ENCODE measurements around the gene MED13L.
"Not testable (repeated sequence)": the region's sequence is repeated elsewhere in the genome, so short reads cannot be mapped to it uniquely, and the experiment has no call there.

The MED13L gene

DNA sequence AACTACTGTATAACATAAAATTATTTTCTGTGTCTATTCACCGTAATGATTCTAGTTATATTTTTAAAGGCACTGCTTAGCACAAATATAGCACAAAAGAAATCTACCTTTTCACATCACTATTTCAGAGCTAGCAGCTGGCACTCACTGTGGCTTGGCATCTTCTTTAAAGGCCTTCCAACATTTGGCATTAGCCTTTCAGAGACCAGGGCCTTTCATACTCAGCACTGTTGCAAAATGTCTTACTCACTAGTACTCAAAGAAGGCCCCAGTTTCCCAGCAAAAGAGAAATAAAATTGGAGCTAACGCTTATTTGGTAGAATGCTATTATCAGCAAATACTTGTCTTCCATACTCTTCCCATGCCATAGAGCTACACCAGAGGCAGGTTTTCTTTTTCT lies 238.4 kb downstream of the MED13L start:
- H3K4me1 ChIP-seq (ENCODE audit: insufficient read depth, poor library complexity, severe bottlenecking), result peaks cover 4% of the 10 kb centered on the region
- H3K27ac ChIP-seq (ENCODE audit: poor library complexity, severe bottlenecking), result no peak overlapping the region
- no peak overlapping the region for H3K4me3 ChIP-seq (ENCODE audit: severe bottlenecking)
- DNase-seq (ENCODE audit: low spot score), result no peak
- H3K27me3 ChIP-seq (ENCODE audit: insufficient read depth, poor library complexity, severe bottlenecking), result no peaks in the 10 kb centered on the region
- TF ChIP-seq, protein P1, sequence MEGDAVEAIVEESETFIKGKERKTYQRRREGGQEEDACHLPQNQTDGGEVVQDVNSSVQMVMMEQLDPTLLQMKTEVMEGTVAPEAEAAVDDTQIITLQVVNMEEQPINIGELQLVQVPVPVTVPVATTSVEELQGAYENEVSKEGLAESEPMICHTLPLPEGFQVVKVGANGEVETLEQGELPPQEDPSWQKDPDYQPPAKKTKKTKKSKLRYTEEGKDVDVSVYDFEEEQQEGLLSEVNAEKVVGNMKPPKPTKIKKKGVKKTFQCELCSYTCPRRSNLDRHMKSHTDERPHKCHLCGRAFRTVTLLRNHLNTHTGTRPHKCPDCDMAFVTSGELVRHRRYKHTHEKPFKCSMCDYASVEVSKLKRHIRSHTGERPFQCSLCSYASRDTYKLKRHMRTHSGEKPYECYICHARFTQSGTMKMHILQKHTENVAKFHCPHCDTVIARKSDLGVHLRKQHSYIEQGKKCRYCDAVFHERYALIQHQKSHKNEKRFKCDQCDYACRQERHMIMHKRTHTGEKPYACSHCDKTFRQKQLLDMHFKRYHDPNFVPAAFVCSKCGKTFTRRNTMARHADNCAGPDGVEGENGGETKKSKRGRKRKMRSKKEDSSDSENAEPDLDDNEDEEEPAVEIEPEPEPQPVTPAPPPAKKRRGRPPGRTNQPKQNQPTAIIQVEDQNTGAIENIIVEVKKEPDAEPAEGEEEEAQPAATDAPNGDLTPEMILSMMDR (IDR thresholded peaks at IDR 0.05; ENCODE audit: poor library complexity, severe bottlenecking), result no peak
- ATAC-seq (ENCODE audit: low read depth), result no peak
- H3K36me3 ChIP-seq (ENCODE audit: low read depth), result no peaks in the 10 kb centered on the region
- H3K9me3 ChIP-seq (ENCODE audit: severe bottlenecking), result no peaks in the 10 kb centered on the region

DNA sequence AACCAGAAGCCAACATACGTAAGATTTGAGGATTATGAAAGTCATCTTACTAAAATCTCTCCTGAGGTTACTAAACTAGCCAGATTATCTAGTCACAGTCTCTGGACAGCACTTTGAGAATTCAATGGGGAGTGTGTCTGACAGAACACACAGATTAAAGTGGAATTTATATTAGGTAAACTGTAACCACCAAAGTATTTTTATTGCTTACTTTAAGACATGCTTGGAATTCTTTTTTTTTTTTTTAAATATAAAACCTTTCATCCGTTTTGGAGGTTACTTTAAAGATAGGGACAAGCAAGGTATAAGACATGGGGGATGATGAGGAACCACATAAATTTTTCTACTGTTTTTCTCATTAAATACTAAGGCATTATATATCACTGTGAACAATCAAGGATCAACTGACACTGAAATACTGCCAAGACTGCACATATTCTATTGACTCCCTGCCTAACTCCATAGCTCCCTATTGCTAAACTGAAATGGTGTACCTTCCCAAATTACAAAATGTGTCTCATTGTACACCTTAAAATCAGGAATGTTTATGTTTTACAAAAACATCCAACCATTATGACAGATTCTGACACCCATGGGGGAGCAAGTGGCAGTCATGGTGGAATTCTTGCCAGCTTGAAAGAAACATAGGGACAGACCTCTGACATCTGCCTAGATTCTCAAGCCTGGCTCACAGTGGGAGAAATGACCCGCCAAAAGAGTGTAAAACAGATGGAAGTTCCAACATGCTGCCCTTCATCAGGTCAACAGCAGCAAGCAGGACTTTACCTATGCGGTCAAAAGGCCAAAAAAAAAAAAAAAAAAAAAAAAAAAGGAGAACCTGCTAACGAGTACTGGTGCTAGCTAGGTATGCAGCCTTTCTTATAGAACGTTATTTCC lies 239.3 kb downstream of the MED13L start:
- Histone ChIP-seq H3K4me1 (ENCODE audit: insufficient read depth, poor library complexity, severe bottlenecking) (peaks cover 4% of the 10 kb centered on the region), H3K9me3 (ENCODE audit: severe bottlenecking) (no peaks in the 10 kb centered on the region), H3K4me3 (ENCODE audit: severe bottlenecking) (no peak overlapping the region), H3K36me3 (ENCODE audit: low read depth) (no peaks in the 10 kb centered on the region), H3K27ac (ENCODE audit: poor library complexity, severe bottlenecking) (peak overlapping the region; percentile 15), H3K27me3 (ENCODE audit: insufficient read depth, poor library complexity, severe bottlenecking) (no peaks in the 10 kb centered on the region)
- DNase-seq (ENCODE audit: low spot score) (no peak), ATAC-seq (ENCODE audit: low read depth) (peak; percentile 48; the same call in 2 of the 3 replicates)
- TF ChIP-seq, protein P1 (IDR thresholded peaks at IDR 0.05; ENCODE audit: poor library complexity, severe bottlenecking), result no peak

DNA sequence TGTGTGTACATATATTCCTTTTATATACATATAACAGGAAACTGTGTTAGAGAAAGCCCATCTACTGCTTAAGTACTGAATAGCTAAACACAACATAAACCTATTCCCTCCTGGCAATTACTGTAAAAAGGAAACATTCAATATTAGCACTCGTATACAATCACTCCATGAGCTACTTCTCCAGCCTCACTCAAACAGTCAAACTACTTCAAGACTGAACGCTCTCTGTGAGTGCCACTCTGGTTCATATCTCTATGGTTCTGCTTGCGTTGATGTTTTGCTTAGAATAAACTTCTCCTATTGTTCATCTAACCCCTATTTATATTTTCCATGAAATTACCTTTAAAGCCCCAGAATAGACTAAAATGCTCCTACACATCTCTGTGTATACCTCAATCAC lies 243.7 kb downstream of the MED13L start:
- H3K36me3 ChIP-seq (ENCODE audit: low read depth), result no peaks in the 10 kb centered on the region
- H3K27me3 ChIP-seq (ENCODE audit: insufficient read depth, poor library complexity, severe bottlenecking), result no peaks in the 10 kb centered on the region
- no peaks in the 10 kb centered on the region for H3K9me3 ChIP-seq (ENCODE audit: severe bottlenecking)
- ATAC-seq (ENCODE audit: low read depth), result no peak
- no peak for DNase-seq (ENCODE audit: low spot score)
- no peak overlapping the region for H3K4me3 ChIP-seq (ENCODE audit: severe bottlenecking)
- H3K4me1 ChIP-seq (ENCODE audit: insufficient read depth, poor library complexity, severe bottlenecking), result peaks cover 4% of the 10 kb centered on the region
- TF ChIP-seq, protein P1 (IDR thresholded peaks at IDR 0.05; ENCODE audit: poor library complexity, severe bottlenecking), result no peak
- no peak overlapping the region for H3K27ac ChIP-seq (ENCODE audit: poor library complexity, severe bottlenecking)

DNA sequence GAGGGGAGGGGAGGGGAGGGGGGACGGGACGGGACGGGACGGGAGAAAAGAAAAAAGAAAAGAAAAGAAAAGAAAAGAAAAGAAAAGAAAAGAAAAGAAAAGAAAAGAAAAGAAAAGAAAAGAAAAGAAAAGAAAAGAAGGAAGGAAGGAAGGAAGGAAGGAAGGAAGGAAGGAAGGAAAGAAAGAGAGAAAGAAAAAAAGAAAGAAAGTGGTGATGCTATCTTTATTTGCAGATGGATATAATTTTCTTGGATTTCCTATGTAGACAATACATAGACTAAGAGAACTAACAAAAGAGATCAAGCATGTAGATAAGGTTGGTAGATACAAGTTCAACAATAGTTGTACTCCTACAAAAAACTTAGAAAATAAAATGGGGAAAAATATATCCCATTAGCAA lies 245.9 kb downstream of the MED13L start:
- not testable (repeated sequence) for H3K27me3 ChIP-seq (ENCODE audit: insufficient read depth, poor library complexity, severe bottlenecking); H3K9me3 ChIP-seq (ENCODE audit: severe bottlenecking); H3K4me1 ChIP-seq (ENCODE audit: insufficient read depth, poor library complexity, severe bottlenecking); H3K27ac ChIP-seq (ENCODE audit: poor library complexity, severe bottlenecking); ATAC-seq (ENCODE audit: low read depth); H3K4me3 ChIP-seq (ENCODE audit: severe bottlenecking); DNase-seq (ENCODE audit: low spot score); H3K36me3 ChIP-seq (ENCODE audit: low read depth)

DNA sequence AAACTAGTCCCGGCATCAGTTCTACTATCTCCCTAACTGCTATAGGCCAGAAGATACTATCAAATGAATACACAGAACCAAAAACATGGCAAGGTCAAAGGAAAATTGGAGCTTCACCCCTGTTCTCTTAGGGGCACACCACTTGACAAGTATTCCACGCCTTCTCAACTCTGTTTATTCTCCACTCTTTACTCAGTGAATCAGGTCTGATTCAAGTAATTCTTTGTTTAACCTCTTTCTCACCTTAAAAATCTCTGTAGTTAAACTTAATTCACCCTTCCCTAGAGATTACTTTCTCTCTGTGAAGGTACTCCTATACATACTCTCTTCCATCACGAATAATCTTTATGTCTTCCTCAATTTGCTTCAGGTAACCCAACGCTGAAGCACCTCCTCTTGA lies 248.9 kb downstream of the MED13L start:
- Histone ChIP-seq H3K27ac (ENCODE audit: poor library complexity, severe bottlenecking) (no peak overlapping the region), H3K4me1 (ENCODE audit: insufficient read depth, poor library complexity, severe bottlenecking) (no peaks in the 10 kb centered on the region), H3K27me3 (ENCODE audit: insufficient read depth, poor library complexity, severe bottlenecking) (no peaks in the 10 kb centered on the region), H3K36me3 (ENCODE audit: low read depth) (no peaks in the 10 kb centered on the region), H3K9me3 (ENCODE audit: severe bottlenecking) (no peaks in the 10 kb centered on the region), H3K4me3 (ENCODE audit: severe bottlenecking) (no peak overlapping the region)
- ATAC-seq (ENCODE audit: low read depth), result no peak
- TF ChIP-seq, protein P1 (IDR thresholded peaks at IDR 0.05; ENCODE audit: poor library complexity, severe bottlenecking), result no peak
- DNase-seq (ENCODE audit: low spot score), result no peak
